ENCODE data around the gene USB1. TPM values are rescaled to one million over a fixed set of nuclear protein-coding genes. Genes with fewer than 3 reads are reported as not detected.
"Not testable (repeated sequence)": the region's sequence is repeated elsewhere in the genome, so short reads cannot be mapped to it uniquely, and the experiment has no call there.

USB1 gene
- total and polyA plus RNA-seq, 2 experiments from 2014 or later: 7.6 to 48.4 TPM

DNA sequence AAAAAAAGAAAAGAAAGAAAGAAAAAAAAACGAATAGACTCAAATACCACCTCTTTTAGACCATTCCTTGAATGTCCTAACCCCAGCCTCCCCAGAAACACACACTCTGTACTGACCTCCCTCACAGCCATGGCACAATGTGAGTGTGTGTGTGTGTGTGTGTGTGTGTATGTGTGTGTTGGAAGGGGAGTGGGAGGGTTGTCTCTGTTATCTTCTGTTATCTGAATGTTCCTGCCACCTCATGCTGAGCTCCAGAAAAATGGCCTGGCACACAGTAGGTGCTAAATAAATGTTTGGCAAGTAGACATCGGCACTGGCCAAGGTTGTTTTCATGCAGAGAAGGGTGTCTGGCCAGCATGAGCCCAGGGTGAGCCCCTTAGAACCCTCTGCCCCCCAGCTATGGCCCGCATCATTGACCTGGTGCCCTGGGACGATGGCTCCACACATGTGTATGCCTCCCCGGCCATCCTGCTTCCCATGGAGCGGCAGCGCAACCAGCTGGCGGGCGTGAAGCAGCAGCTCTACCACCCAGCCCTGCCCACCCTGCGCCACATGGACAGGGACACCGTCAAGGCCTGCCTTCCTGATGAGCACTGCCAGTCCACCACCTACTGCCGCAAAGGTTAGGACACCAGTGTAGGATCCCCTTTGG, 23.7 kb upstream of the USB1 start:
- H3K27me3 ChIP-seq (replicated peaks; ENCODE audit: insufficient read depth): peaks cover 15% of the 10 kb centered on the region; the same call in 1 of the 2 replicates
- no peak overlapping the region for H3K4me3 ChIP-seq
- H3K9ac ChIP-seq: no peak overlapping the region
- no peaks in the 10 kb centered on the region for H3K9me2 ChIP-seq (ENCODE audit: insufficient read depth)
- no peaks in the 10 kb centered on the region for H3K79me2 ChIP-seq (ENCODE audit: insufficient read depth)
- no peaks in the 10 kb centered on the region for H3F3A ChIP-seq (ENCODE audit: insufficient read depth)
- H3K36me3 ChIP-seq (ENCODE audit: low read depth): no peaks in the 10 kb centered on the region
- no peak for DNase-seq
- no peak overlapping the region for H2AFZ ChIP-seq
- no peak overlapping the region for H3K4me2 ChIP-seq (ENCODE audit: unreplicated experiment)
- no peak overlapping the region for H3K27ac ChIP-seq
- in situ Hi-C loops (cut with MboI): no loop called here
- H3K4me1 ChIP-seq (ENCODE audit: insufficient read depth): no peaks in the 10 kb centered on the region
- no peaks in the 10 kb centered on the region for H3K9me3 ChIP-seq (ENCODE audit: low read depth)
- 77 to 86% methylated on average over 12 of the region's 12 CpGs for WGBS, 2 experiments (ENCODE audit: low coverage in 1 of 2, low lambda C conversion rate in 2 of 2, missing lambda C conversion rate in 2 of 2)
- H4K20me1 ChIP-seq (ENCODE audit: insufficient read depth): no peaks in the 10 kb centered on the region
- no peak for TF ChIP-seq EZH2 (IDR thresholded peaks at IDR 0.05; ENCODE audit: insufficient read depth, poor library complexity, severe bottlenecking)
- TF ChIP-seq EZH2phosphoT487 (IDR thresholded peaks at IDR 0.05; ENCODE audit: insufficient read depth, low read depth): no peak

DNA sequence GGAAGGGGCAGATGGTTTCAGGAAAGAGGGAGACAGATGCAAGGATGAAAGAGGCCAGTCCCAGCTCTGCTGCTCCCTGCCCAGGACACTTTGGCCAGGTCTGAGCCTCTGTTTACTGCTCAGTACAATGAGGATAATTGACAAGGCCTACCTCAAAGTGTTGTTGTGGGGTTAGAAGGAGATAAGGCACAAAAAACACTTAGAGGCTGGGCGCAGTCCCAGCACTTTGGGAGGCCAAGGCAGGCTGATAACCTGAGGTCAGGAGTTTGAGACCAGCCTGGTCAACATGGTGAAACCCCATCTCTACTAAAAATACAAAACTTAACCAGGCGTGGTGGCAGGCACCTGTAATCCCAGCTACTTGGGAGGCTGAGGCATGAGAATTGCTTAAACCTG, 23.1 kb upstream of the USB1 start:
- WGBS, 2 experiments (ENCODE audit: low coverage in 1 of 2, low lambda C conversion rate in 2 of 2, missing lambda C conversion rate in 2 of 2): 60 to 77% methylated on average over 2 of the region's 2 CpGs
- in situ Hi-C loops (cut with MboI); H3K9ac ChIP-seq; H3K4me3 ChIP-seq; H2AFZ ChIP-seq; H3F3A ChIP-seq (ENCODE audit: insufficient read depth); H3K27ac ChIP-seq; H3K36me3 ChIP-seq (ENCODE audit: low read depth); H3K79me2 ChIP-seq (ENCODE audit: insufficient read depth); H3K4me2 ChIP-seq (ENCODE audit: unreplicated experiment); H3K4me1 ChIP-seq (ENCODE audit: insufficient read depth); DNase-seq; H4K20me1 ChIP-seq (ENCODE audit: insufficient read depth); H3K9me3 ChIP-seq (ENCODE audit: low read depth); H3K9me2 ChIP-seq (ENCODE audit: insufficient read depth): not testable (repeated sequence)
- H3K27me3 ChIP-seq (replicated peaks; ENCODE audit: insufficient read depth): peaks cover 15% of the 10 kb centered on the region; the same call in 1 of the 2 replicates

DNA sequence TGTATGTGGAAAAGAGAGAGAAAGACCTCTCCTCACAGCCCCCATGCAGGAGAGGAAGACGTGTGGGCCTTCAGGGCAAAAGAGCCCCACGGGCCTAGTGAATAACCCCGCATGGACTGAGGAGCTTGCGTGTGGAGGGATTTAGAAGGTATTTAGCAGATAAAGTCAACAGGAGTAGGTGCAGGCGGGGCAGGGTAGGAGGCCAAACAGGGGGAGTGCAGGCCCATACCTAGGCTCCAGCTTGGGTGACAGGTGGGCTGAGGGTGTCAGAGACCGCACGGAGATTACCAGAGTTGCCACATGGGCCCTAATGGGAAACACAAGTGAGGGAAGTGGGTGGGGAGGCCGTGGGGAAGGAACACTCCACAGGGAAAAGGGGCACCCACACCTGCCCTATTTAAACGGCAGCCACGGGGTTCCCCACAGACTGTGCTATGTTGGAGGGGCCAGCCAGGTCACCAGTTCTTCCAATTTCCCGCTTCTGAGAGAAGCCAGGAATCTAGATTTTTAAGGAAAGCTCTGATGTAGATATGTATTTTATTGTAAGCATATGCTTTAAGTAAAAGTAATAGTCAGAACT, 22.1 kb upstream of the USB1 start:
- Histone ChIP-seq H3F3A (ENCODE audit: insufficient read depth) (no peaks in the 10 kb centered on the region), H2AFZ (no peak overlapping the region), H3K9me3 (ENCODE audit: low read depth) (no peaks in the 10 kb centered on the region), H3K27ac (no peak overlapping the region), H3K4me2 (ENCODE audit: unreplicated experiment) (no peak overlapping the region), H3K27me3 (replicated peaks; ENCODE audit: insufficient read depth) (peaks cover 15% of the 10 kb centered on the region; the same call in 1 of the 2 replicates), H3K9me2 (ENCODE audit: insufficient read depth) (no peaks in the 10 kb centered on the region), H3K79me2 (ENCODE audit: insufficient read depth) (no peaks in the 10 kb centered on the region), H4K20me1 (ENCODE audit: insufficient read depth) (no peaks in the 10 kb centered on the region), H3K9ac (no peak overlapping the region), H3K4me3 (no peak overlapping the region), H3K36me3 (ENCODE audit: low read depth) (no peaks in the 10 kb centered on the region), H3K4me1 (ENCODE audit: insufficient read depth) (no peaks in the 10 kb centered on the region)
- DNase-seq: no peak
- WGBS, 2 experiments (ENCODE audit: low coverage in 1 of 2, low lambda C conversion rate in 2 of 2, missing lambda C conversion rate in 2 of 2): 62 to 67% methylated on average over 10 to 11 of the region's 11 CpGs
- in situ Hi-C loops (cut with MboI): no loop called here
- TF ChIP-seq EZH2 (IDR thresholded peaks at IDR 0.05; ENCODE audit: insufficient read depth, poor library complexity, severe bottlenecking) (no peak), EZH2phosphoT487 (IDR thresholded peaks at IDR 0.05; ENCODE audit: insufficient read depth, low read depth) (no peak)

GRCh38 chr16:57981636-57982035, 19.6 kb upstream of the USB1 start:
- in situ Hi-C loops (cut with MboI): no loop called here

More at GRCh38 chr16:57981636-57982035, 19.6 kb upstream of the USB1 start:
- no peaks in the 10 kb centered on the region for H3K9me2 ChIP-seq (ENCODE audit: insufficient read depth)
- H3K4me1 ChIP-seq (ENCODE audit: insufficient read depth): no peaks in the 10 kb centered on the region
- H3K36me3 ChIP-seq (ENCODE audit: low read depth): no peaks in the 10 kb centered on the region
- H3K27me3 ChIP-seq (replicated peaks; ENCODE audit: insufficient read depth): peaks cover 9% of the 10 kb centered on the region; the same call in 1 of the 2 replicates
- no peaks in the 10 kb centered on the region for H3F3A ChIP-seq (ENCODE audit: insufficient read depth)
- H3K4me2 ChIP-seq (ENCODE audit: unreplicated experiment): no peak overlapping the region
- no peak for TF ChIP-seq EZH2phosphoT487 (IDR thresholded peaks at IDR 0.05; ENCODE audit: insufficient read depth, low read depth)
- no peak for TF ChIP-seq EZH2 (IDR thresholded peaks at IDR 0.05; ENCODE audit: insufficient read depth, poor library complexity, severe bottlenecking)
- 87 to 92% methylated on average over 7 of the region's 7 CpGs for WGBS, 2 experiments (ENCODE audit: low coverage in 1 of 2, low lambda C conversion rate in 2 of 2, missing lambda C conversion rate in 2 of 2)
- no peak overlapping the region for H3K4me3 ChIP-seq
- DNase-seq: no peak
- no peak overlapping the region for H3K9ac ChIP-seq
- no peaks in the 10 kb centered on the region for H3K79me2 ChIP-seq (ENCODE audit: insufficient read depth)
- H2AFZ ChIP-seq: no peak overlapping the region
- no peaks in the 10 kb centered on the region for H3K9me3 ChIP-seq (ENCODE audit: low read depth)
- H4K20me1 ChIP-seq (ENCODE audit: insufficient read depth): no peaks in the 10 kb centered on the region
- no peak overlapping the region for H3K27ac ChIP-seq
